GM10266 (cell line): ENCODE data around the gene C1GALT1.
"Not testable (repeated sequence)": the region's sequence is repeated elsewhere in the genome, so short reads cannot be mapped to it uniquely, and the experiment has no call there.

ENCODE experiments used
- DNase-seq: peaks from one replicate; pipeline ENCODE4 v3.0.0; 2012; ENCODE audit errors: extremely low spot score
- CTCF ChIP-seq: IDR thresholded peaks from 2 replicates; pipeline ENCODE4 v1.5.1; 2012; ENCODE audit warnings: mild to moderate bottlenecking, low read depth; ENCODE audit not compliant: control insufficient read depth, insufficient read depth; ENCODE audit errors: missing control alignments

C1GALT1 gene

DNA sequence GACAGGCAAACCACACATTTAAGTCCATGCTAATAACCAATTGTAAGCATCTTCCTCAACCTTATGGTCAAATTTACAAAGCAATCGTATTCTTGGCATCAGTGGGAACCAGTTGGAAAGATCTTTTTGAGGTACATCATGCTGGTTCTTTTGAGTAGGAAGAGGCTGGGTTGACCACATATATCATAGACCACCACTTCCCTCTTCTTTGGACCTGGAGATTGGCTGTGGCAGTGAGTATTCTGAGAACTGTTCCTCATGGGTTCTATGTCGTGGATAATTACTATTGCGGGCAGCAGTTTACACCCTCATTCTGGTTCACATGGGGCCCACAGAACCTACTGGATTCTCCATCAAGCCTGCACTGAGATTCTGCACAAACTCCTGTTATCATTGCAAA is 35.5 kb upstream of the C1GALT1 start:
- DNase-seq = no peak
- no peak for TF ChIP-seq CTCF

- DNase-seq = no peak
- TF ChIP-seq CTCF = no peak
Observed at GRCh38 chr7:7148798-7149481, 33.4 kb upstream of the C1GALT1 start.

- TF ChIP-seq CTCF = no peak
- DNase-seq = no peak
Observed at GRCh38 chr7:7151285-7151684, 31.1 kb upstream of the C1GALT1 start.

DNA sequence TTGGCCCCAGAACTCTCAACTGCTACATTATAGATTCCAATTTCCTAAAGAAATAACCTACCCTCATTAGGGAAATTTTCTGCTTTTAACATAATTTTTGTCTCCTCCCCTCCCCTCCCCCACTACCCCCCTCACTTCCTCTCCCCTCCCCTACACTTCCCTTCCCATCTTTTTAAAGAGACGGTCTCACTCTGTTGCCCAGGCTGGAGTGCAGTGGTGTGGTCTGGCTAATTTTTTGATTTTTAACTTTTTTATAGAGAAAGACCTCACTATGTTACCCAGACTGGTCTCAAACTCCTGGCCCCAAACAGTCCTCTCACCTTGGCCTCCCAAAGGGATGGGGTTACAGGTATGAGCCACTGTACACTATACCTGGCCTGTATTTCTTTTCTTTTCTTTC is 30.5 kb upstream of the C1GALT1 start:
- TF ChIP-seq CTCF = no peak
- DNase-seq = no peak

DNA sequence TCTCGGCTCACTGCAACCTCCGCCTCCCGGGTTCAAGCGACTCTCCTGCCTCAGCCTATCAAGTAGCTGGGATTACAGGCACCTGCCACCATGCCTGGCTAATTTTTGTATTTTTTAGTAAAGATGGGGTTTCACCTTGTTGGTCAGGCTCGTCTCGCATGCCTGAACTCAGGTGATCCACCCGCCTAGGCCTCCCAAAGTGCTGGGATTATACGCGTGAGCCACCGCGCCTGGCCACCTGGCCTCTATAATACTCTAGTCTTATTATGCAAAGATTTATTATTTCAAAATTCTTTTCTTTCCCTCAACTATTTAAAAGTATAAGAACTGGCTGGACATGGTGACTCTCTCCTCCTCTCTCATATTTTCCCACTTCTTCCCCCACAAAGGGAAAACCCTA is 30.0 kb upstream of the C1GALT1 start:
- no peak for TF ChIP-seq CTCF
- no peak for DNase-seq

- DNase-seq = not testable (repeated sequence)
Observed at GRCh38 chr7:7154355-7154754, 28.0 kb upstream of the C1GALT1 start.

GRCh38 chr7:7156663-7157062 is 25.7 kb upstream of the C1GALT1 start:
- no peak for DNase-seq
- TF ChIP-seq CTCF = no peak
